ENCODE measurements around the gene ERMARD.

The ERMARD gene

GRCh38 chr6:169751242-169752073 lies at the start of gene ERMARD, which contains the start of gene DYNLT2:
ERMARD (plus strand) TSS chr6:169751622; CDS start chr6:169751658, 36 bp downstream.
DYNLT2 (minus strand) TSS chr6:169751572; CDS start chr6:169751458, 114 bp downstream.
- peak; percentile 91 for DNase-seq (ENCODE audit: low read depth)

GRCh38 chr6:169701954-169702839 lies 49.2 kb upstream of the ERMARD start, which contains the start of the genes C6orf120 and WDR27:
C6orf120 (plus strand) TSS chr6:169702126; CDS start chr6:169702460, 334 bp downstream.
WDR27 (minus strand) TSS chr6:169702029; CDS start chr6:169689005, 13,024 bp downstream.
- peak; percentile 98 for DNase-seq (ENCODE audit: low read depth)

GRCh38 chr6:169702840-169703246 lies 48.6 kb upstream of the ERMARD start:
- DNase-seq (ENCODE audit: low read depth): peak; percentile 14

GRCh38 chr6:169707772-169708171 lies 43.6 kb upstream of the ERMARD start:
- DNase-seq (ENCODE audit: low read depth): no peak

- no peak for DNase-seq (ENCODE audit: low read depth)
Observed at GRCh38 chr6:169709293-169709692, 42.1 kb upstream of the ERMARD start.

GRCh38 chr6:169710009-169710408 lies 41.4 kb upstream of the ERMARD start:
- DNase-seq (ENCODE audit: low read depth): no peak

GRCh38 chr6:169714178-169714577 lies 37.2 kb upstream of the ERMARD start:
- no peak for DNase-seq (ENCODE audit: low read depth)

GRCh38 chr6:169714595-169714994 lies 36.8 kb upstream of the ERMARD start:
- no peak for DNase-seq (ENCODE audit: low read depth)

GRCh38 chr6:169719117-169719516 lies 32.3 kb upstream of the ERMARD start:
- no peak for DNase-seq (ENCODE audit: low read depth)

- no peak for DNase-seq (ENCODE audit: low read depth)
Observed at GRCh38 chr6:169720207-169720855, 31.1 kb upstream of the ERMARD start.

- no peak for DNase-seq (ENCODE audit: low read depth)
Observed at GRCh38 chr6:169722362-169723199, 28.8 kb upstream of the ERMARD start.

GRCh38 chr6:169723200-169723909 lies 28.1 kb upstream of the ERMARD start:
- DNase-seq (ENCODE audit: low read depth): peak; percentile 62

- DNase-seq (ENCODE audit: low read depth): no peak
Observed at GRCh38 chr6:169723991-169724493, 27.4 kb upstream of the ERMARD start.

GRCh38 chr6:169724494-169725124 lies 26.8 kb upstream of the ERMARD start, which contains the start of gene PHF10:
PHF10 (minus strand) TSS chr6:169724500; CDS start chr6:169723931, 569 bp downstream.
- DNase-seq (ENCODE audit: low read depth): peak; percentile 53

- DNase-seq (ENCODE audit: low read depth): no peak
Observed at GRCh38 chr6:169725125-169726048, 26.0 kb upstream of the ERMARD start.

- DNase-seq (ENCODE audit: low read depth): no peak
Observed at GRCh38 chr6:169726049-169726400, 25.4 kb upstream of the ERMARD start.

- no peak for DNase-seq (ENCODE audit: low read depth)
Observed at GRCh38 chr6:169726963-169727362, 24.5 kb upstream of the ERMARD start.

GRCh38 chr6:169729961-169730360 lies 21.5 kb upstream of the ERMARD start:
- no peak for DNase-seq (ENCODE audit: low read depth)

All from activated gamma-delta T cell treated with anti-CD3 and anti-CD28 coated beads, Interleukin-2, amount 50 U/mL, for 16 hours (primary cell).